OCI-LY7 (cell line): Measurements from ENCODE around the gene WNT3A. TPM values are rescaled to one million over a fixed set of nuclear protein-coding genes. Genes with fewer than 3 reads are reported as not detected.

Experiments used
- BruUV-seq: library from RNA; stranded (reverse); fragments of 400-500 nt; replicated peaks from 2 replicates; lab custom pipeline; 2021; lab: Mats Ljungman, UMichigan
- CTCF ChIA-PET: fragments of 300-600 bp; sonication (Branson Sonifier 250); formaldehyde crosslinking; loops from one replicate; lab custom pipeline; 2022; ENCODE audit warnings: antibody characterized with exemption; ENCODE audit not compliant: unreplicated experiment; lab: Charles Lee
- POLR2A ChIA-PET: fragments of 300-600 bp; sonication (Branson Sonifier 250); formaldehyde crosslinking; loops from one replicate; lab custom pipeline; 2022; ENCODE audit warnings: antibody characterized with exemption; lab: Charles Lee
- DNase-seq: peaks from one replicate; pipeline ENCODE4 v3.0.0-alpha.2; 2015; ENCODE audit warnings: low spot score
- H2AFZ ChIP-seq: fragments of 200-600 bp; sonication (generic), shearing (Covaris generic); 2 replicates; pipeline ENCODE4 v1.6.1; 2014; ENCODE audit warnings: mild to moderate bottlenecking, antibody characterized with exemption, low read length, moderate library complexity
- H3K27ac ChIP-seq: fragments of 200-600 bp; sonication (generic); 2 replicates; pipeline ENCODE4 v1.5.1; 2014; ENCODE audit warnings: mixed run types, low read depth, mild to moderate bottlenecking, moderate library complexity, low read length, inconsistent platforms; ENCODE audit not compliant: poor library complexity, severe bottlenecking
- H3K36me3 ChIP-seq: fragments of 200-600 bp; sonication (generic); 2 replicates; pipeline ENCODE4 v1.6.1; 2014; ENCODE audit warnings: mild to moderate bottlenecking, antibody characterized with exemption, low read length, moderate library complexity, mixed read lengths; ENCODE audit not compliant: insufficient read depth
- H3K4me1 ChIP-seq: fragments of 200-600 bp; sonication (generic); 2 replicates; pipeline ENCODE4 v1.5.1; 2014; ENCODE audit warnings: mild to moderate bottlenecking, low read length; ENCODE audit not compliant: insufficient read depth, poor library complexity, severe bottlenecking
- H3K4me2 ChIP-seq: fragments of 200-600 bp; sonication (generic); 2 replicates; pipeline ENCODE4 v1.6.1; 2014; ENCODE audit warnings: mild to moderate bottlenecking, low read length
- H3K4me3 ChIP-seq: fragments of 200-600 bp; sonication (generic); 2 replicates; pipeline ENCODE4 v1.5.1; 2014; ENCODE audit warnings: mild to moderate bottlenecking, low read depth, low read length; ENCODE audit not compliant: poor library complexity, severe bottlenecking
- H3K79me2 ChIP-seq: fragments of 200-600 bp; sonication (generic); 2 replicates; pipeline ENCODE4 v1.6.1; 2016; ENCODE audit warnings: low read depth, mild to moderate bottlenecking, low read length, moderate library complexity, mixed read lengths; ENCODE audit not compliant: insufficient read depth
- H3K9me2 ChIP-seq: fragments of 200-600 bp; sonication (generic); 2 replicates; pipeline ENCODE4 v1.6.1; 2016; ENCODE audit warnings: mild to moderate bottlenecking, low read length, mixed read lengths; ENCODE audit not compliant: insufficient read depth
- H3K9me3 ChIP-seq: fragments of 200-600 bp; sonication (generic); 2 replicates; pipeline ENCODE4 v1.6.1; 2014; ENCODE audit warnings: mild to moderate bottlenecking, mixed run types, low read length, mixed read lengths
- H4K20me1 ChIP-seq: fragments of 200-600 bp; sonication (generic); 2 replicates; pipeline ENCODE4 v1.6.1; 2014; ENCODE audit warnings: mild to moderate bottlenecking, antibody characterized with exemption, low read length, moderate library complexity, mixed read lengths; ENCODE audit not compliant: insufficient read depth
- EZH2phosphoT487 ChIP-seq: fragments of 200-600 bp; sonication (generic); IDR thresholded peaks from 2 replicates; pipeline ENCODE4 v1.6.1; 2018; ENCODE audit warnings: low read depth, borderline replicate concordance, mild to moderate bottlenecking, mixed run types, antibody characterized with exemption, low read length, moderate library complexity, mixed read lengths
- intact Hi-C: fragments of 100-400 bp; cut with micrococcal nuclease; formaldehyde crosslinking; loops from one replicate; pipeline ENCODE4 v1.10.0; 2022; ENCODE audit not compliant: unreplicated experiment
- total RNA-seq, 2 experiments: library from RNA; depleted of rRNA in 1 of 2; stranded (reverse); fragments of >200 nt in 1 of 2; shearing (Covaris generic) in 1 of 2; gene quantifications; 2 replicates each; pipeline ENCODE4 v1.2.3, GENCODE V29; 2014 to 2022
- TF ChIP-seq, protein P1 (sequence below): fragments of 200-600 bp; sonication (generic); conservative IDR thresholded peaks from 2 replicates; pipeline ENCODE4 v1.5.1; 2014; ENCODE audit warnings: mild to moderate bottlenecking, antibody characterized with exemption, low read length, moderate library complexity, mixed read lengths

WNT3A gene
- total RNA-seq, 2 experiments from 2014 or later, result not detected

DNA sequence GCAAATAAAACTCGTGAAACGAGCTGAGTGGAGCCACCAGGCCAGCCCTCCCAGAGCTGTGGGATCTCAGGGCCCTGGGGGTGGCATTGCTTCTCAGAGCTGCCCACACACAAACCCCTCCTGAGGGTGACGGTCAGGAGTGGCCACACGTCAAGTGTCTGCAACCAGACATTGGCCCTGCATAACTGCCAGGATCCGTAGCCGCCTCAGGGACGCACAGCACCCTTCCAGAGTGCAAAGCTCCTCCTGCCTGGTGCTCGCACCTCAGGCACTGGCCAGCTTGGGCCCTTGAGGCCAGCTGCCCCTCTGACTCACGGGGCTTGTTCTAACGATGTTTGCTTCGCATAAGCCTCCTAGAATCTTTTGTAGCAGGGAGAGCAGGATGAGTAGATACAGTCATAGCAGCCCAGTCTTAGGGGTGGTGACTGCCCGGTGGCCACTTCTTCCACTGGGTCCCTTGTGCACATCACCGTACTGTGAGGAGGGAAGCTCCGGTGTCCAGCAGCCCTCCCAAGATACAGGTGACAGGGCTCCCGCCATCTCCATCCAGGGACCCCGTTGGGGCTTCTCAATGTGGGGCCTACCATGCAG lies 5.0 kb downstream of the WNT3A start:
- no peaks in the 10 kb centered on the region for H3K36me3 ChIP-seq
- no peak overlapping the region for H3K4me2 ChIP-seq
- BruUV-seq, result no TSS peak
- POLR2A ChIA-PET, result interaction anchor here (0.6 kb wide), 1 partner anchor 12 kb away, joined by 7 read pairs; no protein-coding TSS in a partner anchor
- no peak overlapping the region for H3K27ac ChIP-seq
- CTCF ChIA-PET, result no interaction called here
- no peaks in the 10 kb centered on the region for H3K9me3 ChIP-seq
- TF ChIP-seq EZH2phosphoT487, result no peak
- TF ChIP-seq, protein P1, sequence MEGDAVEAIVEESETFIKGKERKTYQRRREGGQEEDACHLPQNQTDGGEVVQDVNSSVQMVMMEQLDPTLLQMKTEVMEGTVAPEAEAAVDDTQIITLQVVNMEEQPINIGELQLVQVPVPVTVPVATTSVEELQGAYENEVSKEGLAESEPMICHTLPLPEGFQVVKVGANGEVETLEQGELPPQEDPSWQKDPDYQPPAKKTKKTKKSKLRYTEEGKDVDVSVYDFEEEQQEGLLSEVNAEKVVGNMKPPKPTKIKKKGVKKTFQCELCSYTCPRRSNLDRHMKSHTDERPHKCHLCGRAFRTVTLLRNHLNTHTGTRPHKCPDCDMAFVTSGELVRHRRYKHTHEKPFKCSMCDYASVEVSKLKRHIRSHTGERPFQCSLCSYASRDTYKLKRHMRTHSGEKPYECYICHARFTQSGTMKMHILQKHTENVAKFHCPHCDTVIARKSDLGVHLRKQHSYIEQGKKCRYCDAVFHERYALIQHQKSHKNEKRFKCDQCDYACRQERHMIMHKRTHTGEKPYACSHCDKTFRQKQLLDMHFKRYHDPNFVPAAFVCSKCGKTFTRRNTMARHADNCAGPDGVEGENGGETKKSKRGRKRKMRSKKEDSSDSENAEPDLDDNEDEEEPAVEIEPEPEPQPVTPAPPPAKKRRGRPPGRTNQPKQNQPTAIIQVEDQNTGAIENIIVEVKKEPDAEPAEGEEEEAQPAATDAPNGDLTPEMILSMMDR, result no peak
- no peaks in the 10 kb centered on the region for H3K79me2 ChIP-seq
- no peaks in the 10 kb centered on the region for H4K20me1 ChIP-seq
- H2AFZ ChIP-seq, result no peak overlapping the region
- peaks cover 20% of the 10 kb centered on the region for H3K4me1 ChIP-seq
- intact Hi-C loops, result no loop called here
- DNase-seq, result no peak
- no peaks in the 10 kb centered on the region for H3K9me2 ChIP-seq
- H3K4me3 ChIP-seq, result no peak overlapping the region

- TF ChIP-seq, protein P1, result no peak
- TF ChIP-seq EZH2phosphoT487, result no peak
- Histone ChIP-seq H2AFZ (no peak overlapping the region), H4K20me1 (no peaks in the 10 kb centered on the region), H3K4me1 (peaks cover 20% of the 10 kb centered on the region), H3K4me2 (no peak overlapping the region), H3K4me3 (no peak overlapping the region), H3K36me3 (no peaks in the 10 kb centered on the region), H3K27ac (no peak overlapping the region), H3K9me2 (no peaks in the 10 kb centered on the region), H3K9me3 (no peaks in the 10 kb centered on the region), H3K79me2 (no peaks in the 10 kb centered on the region)
- ChIA-PET CTCF (no interaction called here), POLR2A (no interaction called here)
- no peak for DNase-seq
- no TSS peak for BruUV-seq
- intact Hi-C loops, result no loop called here
Observed at GRCh38 chr1:228012555-228012954, 5.8 kb downstream of the WNT3A start.

DNA sequence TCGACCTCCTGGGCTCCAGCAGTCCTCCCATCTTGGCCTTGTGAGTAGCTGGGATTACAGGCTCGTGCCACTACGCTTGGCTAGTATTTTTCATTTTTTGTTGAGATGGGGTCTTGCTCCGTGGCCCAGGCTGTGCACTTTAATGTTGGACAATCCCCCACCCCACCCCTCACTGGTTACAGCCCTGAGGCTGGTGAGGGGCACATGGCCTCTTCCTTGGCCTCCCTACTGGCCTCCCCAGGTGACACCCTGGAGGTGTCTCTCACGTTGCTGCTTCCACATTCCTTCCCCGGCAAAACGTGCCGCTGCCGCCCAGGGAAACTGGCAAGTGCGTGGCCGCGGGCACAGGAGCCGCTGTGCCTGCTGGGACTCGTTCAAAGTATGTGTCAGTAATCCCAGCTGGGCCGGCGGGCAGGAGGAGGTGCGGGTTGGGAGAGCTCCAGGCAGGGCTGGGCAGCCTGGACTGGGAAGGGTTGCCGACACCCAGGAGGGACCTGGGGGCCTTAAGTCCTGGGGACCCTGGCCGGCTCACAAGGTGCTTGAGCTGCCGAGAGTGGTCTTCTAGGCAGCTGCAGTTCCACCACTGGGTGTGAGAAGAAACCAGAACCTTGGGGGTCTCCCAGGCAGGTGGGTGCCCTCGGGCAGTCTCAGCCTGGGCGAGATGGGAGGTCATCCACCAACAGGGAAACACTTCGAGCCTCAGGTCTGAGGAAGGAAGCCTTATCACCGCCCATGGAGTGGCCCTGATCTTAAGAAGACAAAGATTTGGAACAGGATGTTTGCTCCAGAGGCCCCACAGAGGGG lies 6.5 kb downstream of the WNT3A start:
- H3K79me2 ChIP-seq, result no peaks in the 10 kb centered on the region
- no peak overlapping the region for H3K4me2 ChIP-seq
- H2AFZ ChIP-seq, result no peak overlapping the region
- H3K9me2 ChIP-seq, result no peaks in the 10 kb centered on the region
- CTCF ChIA-PET, result no interaction called here
- no peaks in the 10 kb centered on the region for H4K20me1 ChIP-seq
- DNase-seq, result no peak
- TF ChIP-seq EZH2phosphoT487, result no peak
- TF ChIP-seq, protein P1, result no peak
- intact Hi-C loops, result no loop called here
- H3K4me3 ChIP-seq, result no peak overlapping the region
- no TSS peak for BruUV-seq
- no peak overlapping the region for H3K27ac ChIP-seq
- H3K9me3 ChIP-seq, result no peaks in the 10 kb centered on the region
- POLR2A ChIA-PET, result no interaction called here
- no peaks in the 10 kb centered on the region for H3K36me3 ChIP-seq
- H3K4me1 ChIP-seq, result peaks cover 20% of the 10 kb centered on the region
